SK-N-MC (cell line): ENCODE results near the gene MS4A4E.
"Not testable (repeated sequence)": the region's sequence is repeated elsewhere in the genome, so short reads cannot be mapped to it uniquely, and the experiment has no call there.

Source experiments
- EZH2 ChIP-seq: fragments of 200-600 bp; sonication (generic); IDR thresholded peaks from one replicate; pipeline ENCODE4 v1.6.1; 2017; ENCODE audit warnings: antibody characterized with exemption
- FOXP2 ChIP-seq: optimal IDR thresholded peaks from 2 replicates; pipeline ENCODE3; 2011; ENCODE audit warnings: mild to moderate bottlenecking, moderate library complexity; ENCODE audit not compliant: insufficient read depth; ENCODE audit errors: extremely low read length, control extremely low read depth
- POLR2AphosphoS5 ChIP-seq: IDR thresholded peaks from 2 replicates; pipeline ENCODE4 v1.6.1; 2012; ENCODE audit warnings: mild to moderate bottlenecking, low read depth, low read length, borderline replicate concordance

DNA sequence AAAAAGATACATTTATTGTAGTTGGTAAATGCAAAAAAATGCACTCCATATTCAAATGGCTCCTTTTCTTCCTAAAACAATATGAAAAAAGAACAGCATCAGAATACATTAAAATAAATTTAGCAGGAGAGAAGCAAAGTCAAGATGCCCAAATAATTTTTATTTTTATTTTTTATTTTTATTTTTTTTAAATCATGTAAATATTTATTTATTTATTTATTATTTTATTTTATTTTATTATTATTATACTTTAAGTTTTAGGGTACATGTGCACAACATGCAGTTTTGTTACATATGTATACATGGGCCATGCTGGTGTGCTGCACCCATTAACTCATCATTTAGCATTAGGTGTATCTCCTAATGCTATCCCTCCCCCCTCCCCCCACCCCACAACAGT, 90.2 kb downstream of the MS4A4E start:
- not testable (repeated sequence) for TF ChIP-seq POLR2AphosphoS5, EZH2, FOXP2
